DMS153 treated with DMSO at 0.1 percent for 48 hours (cell line): Measurements from ENCODE around the gene KLRF1.

Source experiments
- DNase-seq: peaks from one replicate; lab custom pipeline; 2025; ENCODE audit not compliant: unreplicated experiment; lab: John Stamatoyannopoulos, UW

KLRF1 gene

GRCh38 chr12:9808504-9808903, 18.8 kb upstream of the KLRF1 start:
- DNase-seq, result no peak

GRCh38 chr12:9809338-9809737, 17.9 kb upstream of the KLRF1 start:
- no peak for DNase-seq

GRCh38 chr12:9809866-9810265, 17.4 kb upstream of the KLRF1 start:
- DNase-seq, result no peak

GRCh38 chr12:9810671-9811070, 16.6 kb upstream of the KLRF1 start:
- no peak for DNase-seq

GRCh38 chr12:9811621-9812020, 15.7 kb upstream of the KLRF1 start:
- DNase-seq, result no peak

- DNase-seq, result peak; percentile 43
Measured at GRCh38 chr12:9813821-9814798, 13.2 kb upstream of the KLRF1 start.

- no peak for DNase-seq
Measured at GRCh38 chr12:9820281-9820930, 6.9 kb upstream of the KLRF1 start.

- DNase-seq, result no peak
Measured at GRCh38 chr12:9829483-9829882, 2.2 kb downstream of the KLRF1 start.

- DNase-seq, result no peak
Measured at GRCh38 chr12:9829982-9830381, 2.7 kb downstream of the KLRF1 start.

- no peak for DNase-seq
Measured at GRCh38 chr12:9831720-9832119, 4.4 kb downstream of the KLRF1 start.

- DNase-seq, result no peak
Measured at GRCh38 chr12:9843407-9843806, 16.1 kb downstream of the KLRF1 start.

GRCh38 chr12:9848899-9849298, 21.6 kb downstream of the KLRF1 start:
- DNase-seq, result no peak

- no peak for DNase-seq
Measured at GRCh38 chr12:9851050-9851449, 23.8 kb downstream of the KLRF1 start.

- DNase-seq, result no peak
Measured at GRCh38 chr12:9851927-9852326, 24.6 kb downstream of the KLRF1 start.

GRCh38 chr12:9856151-9856550, 28.9 kb downstream of the KLRF1 start:
- no peak for DNase-seq

GRCh38 chr12:9856894-9857293, 29.6 kb downstream of the KLRF1 start:
- no peak for DNase-seq

GRCh38 chr12:9858135-9858534, 30.9 kb downstream of the KLRF1 start:
- no peak for DNase-seq

GRCh38 chr12:9864913-9865675, 37.8 kb downstream of the KLRF1 start:
- no peak for DNase-seq

GRCh38 chr12:9866860-9867269, 39.6 kb downstream of the KLRF1 start:
- DNase-seq, result no peak

GRCh38 chr12:9867531-9867930, 40.2 kb downstream of the KLRF1 start:
- no peak for DNase-seq

GRCh38 chr12:9868311-9868801, 41.1 kb downstream of the KLRF1 start:
- DNase-seq, result no peak
